Measurements from ENCODE around the gene ABCA2. TPM values are rescaled to one million over a fixed set of nuclear protein-coding genes. Genes with fewer than 3 reads are reported as not detected.

The ABCA2 gene
- total RNA-seq, 1 donor from 2014 or later: 7.5 TPM

GRCh38 chr9:137052998-137053943 is 25.2 kb upstream of the ABCA2 start:
- Mint-ChIP-seq H3K9me3 (no peaks in the 10 kb centered on the region), H3K27ac (no peak overlapping the region), H3K4me3 (no peak overlapping the region), H3K36me3 (ENCODE audit: low read depth) (no peaks in the 10 kb centered on the region), H3K27me3 (peaks cover 16% of the 10 kb centered on the region), H3K4me1 (peaks cover 3% of the 10 kb centered on the region)
- no peak for DNase-seq
- intact Hi-C loops (cut with micrococcal nuclease): no loop called here
- no peak for TF ChIP-seq CTCF (IDR thresholded peaks at IDR 0.05)
- POLR2A ChIA-PET: no interaction called here
- peak; percentile 45 for ATAC-seq (ENCODE audit: low read depth)
- CTCF ChIA-PET: interaction anchor here (1.1 to 1.7 kb wide), 4 partner anchors 12 to 183 kb away, joined by 3 to 4 read pairs (median 4); no protein-coding TSS in a partner anchor

GRCh38 chr9:137052293-137052692 is 24.3 kb upstream of the ABCA2 start:
- ATAC-seq (ENCODE audit: low read depth) (no peak), DNase-seq (no peak)
- Mint-ChIP-seq H3K27me3 (peaks cover 20% of the 10 kb centered on the region), H3K4me1 (peaks cover 3% of the 10 kb centered on the region), H3K36me3 (ENCODE audit: low read depth) (no peaks in the 10 kb centered on the region), H3K4me3 (no peak overlapping the region), H3K9me3 (no peaks in the 10 kb centered on the region), H3K27ac (no peak overlapping the region)
- POLR2A ChIA-PET: no interaction called here
- TF ChIP-seq CTCF (IDR thresholded peaks at IDR 0.05): no peak
- CTCF ChIA-PET: interaction anchor here (1.1 to 1.7 kb wide), 4 partner anchors 13 to 184 kb away, joined by 3 to 4 read pairs (median 4); no protein-coding TSS in a partner anchor
- intact Hi-C loops (cut with micrococcal nuclease): no loop called here

- no peak overlapping the region for H3K27ac Mint-ChIP-seq
- peaks cover 28% of the 10 kb centered on the region for H3K27me3 Mint-ChIP-seq
- ATAC-seq (ENCODE audit: low read depth) (no peak), DNase-seq (no peak)
- CTCF ChIA-PET: interaction anchor here (1.7 kb wide), 1 partner anchor 22 kb away, joined by 4 read pairs; no protein-coding TSS in a partner anchor
- intact Hi-C loops (cut with micrococcal nuclease): no loop called here
- H3K9me3 Mint-ChIP-seq: no peaks in the 10 kb centered on the region
- no peak for TF ChIP-seq CTCF (IDR thresholded peaks at IDR 0.05)
- POLR2A ChIA-PET: interaction anchor here (0.7 kb wide), 1 partner anchor 16 kb away, joined by 3 read pairs; no protein-coding TSS in a partner anchor
- H3K4me1 Mint-ChIP-seq: peaks cover 8% of the 10 kb centered on the region
- no peaks in the 10 kb centered on the region for H3K36me3 Mint-ChIP-seq (ENCODE audit: low read depth)
- no peak overlapping the region for H3K4me3 Mint-ChIP-seq
Observed at GRCh38 chr9:137051145-137051724, 23.2 kb upstream of the ABCA2 start.

- H3K36me3 Mint-ChIP-seq (ENCODE audit: low read depth): no peaks in the 10 kb centered on the region
- CTCF ChIA-PET: no interaction called here
- DNase-seq (no peak), ATAC-seq (ENCODE audit: low read depth) (no peak)
- intact Hi-C loops (cut with micrococcal nuclease): no loop called here
- H3K27ac Mint-ChIP-seq: no peak overlapping the region
- TF ChIP-seq CTCF (IDR thresholded peaks at IDR 0.05): no peak
- no peaks in the 10 kb centered on the region for H3K9me3 Mint-ChIP-seq
- POLR2A ChIA-PET: no interaction called here
- H3K4me3 Mint-ChIP-seq: no peak overlapping the region
- H3K27me3 Mint-ChIP-seq: peaks cover 28% of the 10 kb centered on the region
- H3K4me1 Mint-ChIP-seq: peaks cover 8% of the 10 kb centered on the region
Observed at GRCh38 chr9:137050570-137050969, 22.5 kb upstream of the ABCA2 start.
